ENCODE data around the gene HAUS2.

HAUS2 gene

DNA sequence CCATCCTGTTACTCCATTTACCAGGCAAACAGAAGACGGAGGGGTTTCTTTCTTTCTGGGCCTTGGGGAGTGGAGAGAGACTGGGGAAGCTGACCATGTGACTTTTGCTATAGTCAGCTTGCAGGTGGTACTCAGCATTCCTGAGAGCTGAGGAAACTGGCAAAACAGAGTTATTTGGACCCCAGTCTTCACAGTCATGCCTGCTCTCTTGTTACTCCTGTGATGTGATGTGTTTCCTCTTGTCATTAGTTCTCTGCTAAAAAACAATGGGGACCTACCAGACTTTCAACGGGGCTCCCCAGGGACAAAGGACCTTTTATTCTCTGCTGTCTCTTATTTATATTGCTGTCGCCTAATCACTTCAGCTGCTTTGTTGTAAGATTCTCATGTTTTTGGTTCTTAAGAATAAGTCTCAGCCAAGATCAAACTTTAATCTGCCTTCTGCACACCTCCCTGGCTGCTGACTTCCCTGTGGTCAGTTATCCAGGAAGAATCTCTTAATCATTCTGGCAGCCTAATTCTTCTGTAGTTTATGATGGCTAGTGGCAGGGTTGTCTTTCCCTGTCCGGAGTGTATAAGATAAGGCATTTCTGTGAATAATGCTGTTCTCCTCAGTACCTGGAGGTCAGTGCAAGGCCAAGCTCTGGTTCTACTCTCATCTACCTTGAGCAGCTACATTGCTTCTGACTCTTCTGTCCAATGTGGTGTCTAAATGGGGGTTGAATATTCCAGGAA lies 35.6 kb downstream of the HAUS2 start:
- TF ChIP-seq, protein P1, sequence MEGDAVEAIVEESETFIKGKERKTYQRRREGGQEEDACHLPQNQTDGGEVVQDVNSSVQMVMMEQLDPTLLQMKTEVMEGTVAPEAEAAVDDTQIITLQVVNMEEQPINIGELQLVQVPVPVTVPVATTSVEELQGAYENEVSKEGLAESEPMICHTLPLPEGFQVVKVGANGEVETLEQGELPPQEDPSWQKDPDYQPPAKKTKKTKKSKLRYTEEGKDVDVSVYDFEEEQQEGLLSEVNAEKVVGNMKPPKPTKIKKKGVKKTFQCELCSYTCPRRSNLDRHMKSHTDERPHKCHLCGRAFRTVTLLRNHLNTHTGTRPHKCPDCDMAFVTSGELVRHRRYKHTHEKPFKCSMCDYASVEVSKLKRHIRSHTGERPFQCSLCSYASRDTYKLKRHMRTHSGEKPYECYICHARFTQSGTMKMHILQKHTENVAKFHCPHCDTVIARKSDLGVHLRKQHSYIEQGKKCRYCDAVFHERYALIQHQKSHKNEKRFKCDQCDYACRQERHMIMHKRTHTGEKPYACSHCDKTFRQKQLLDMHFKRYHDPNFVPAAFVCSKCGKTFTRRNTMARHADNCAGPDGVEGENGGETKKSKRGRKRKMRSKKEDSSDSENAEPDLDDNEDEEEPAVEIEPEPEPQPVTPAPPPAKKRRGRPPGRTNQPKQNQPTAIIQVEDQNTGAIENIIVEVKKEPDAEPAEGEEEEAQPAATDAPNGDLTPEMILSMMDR (IDR thresholded peaks at IDR 0.05; ENCODE audit: borderline replicate concordance, insufficient read depth, low read depth, low read length), result no peak
- no peak overlapping the region for H3K4me3 ChIP-seq (ENCODE audit: low read depth, low read length)

DNA sequence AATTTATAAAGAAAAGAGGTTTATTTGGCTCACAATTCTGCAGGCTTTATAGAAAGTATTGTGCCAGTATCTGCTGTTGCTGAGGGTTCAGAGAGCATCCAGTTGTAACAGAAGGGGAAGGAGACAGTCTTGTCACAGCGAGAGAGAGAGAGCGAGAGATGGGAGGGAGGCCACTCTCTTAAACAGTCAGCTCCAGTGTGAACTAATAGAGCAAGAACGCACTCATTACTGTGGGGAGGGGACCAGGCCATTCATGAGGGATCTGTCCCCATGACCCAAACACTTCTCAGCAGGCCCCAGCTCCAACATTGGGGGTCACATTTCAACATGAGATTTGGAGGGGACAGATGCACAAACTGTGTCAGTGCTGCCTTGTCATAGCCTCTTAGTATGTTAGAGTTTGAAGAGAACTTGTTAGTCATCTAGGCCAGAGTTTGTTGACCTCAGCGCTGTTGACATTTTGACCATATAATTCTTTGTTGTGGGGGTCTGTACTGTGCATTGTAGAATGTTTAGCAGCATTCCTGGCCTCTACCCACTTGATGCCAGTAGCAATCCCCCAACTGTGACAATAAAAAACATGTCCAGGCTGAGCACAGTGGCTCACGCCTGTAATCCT lies 42.1 kb downstream of the HAUS2 start:
- TF ChIP-seq, protein P1 (IDR thresholded peaks at IDR 0.05; ENCODE audit: borderline replicate concordance, insufficient read depth, low read depth, low read length), result no peak
- no peak overlapping the region for H3K4me3 ChIP-seq (ENCODE audit: low read depth, low read length)

DNA sequence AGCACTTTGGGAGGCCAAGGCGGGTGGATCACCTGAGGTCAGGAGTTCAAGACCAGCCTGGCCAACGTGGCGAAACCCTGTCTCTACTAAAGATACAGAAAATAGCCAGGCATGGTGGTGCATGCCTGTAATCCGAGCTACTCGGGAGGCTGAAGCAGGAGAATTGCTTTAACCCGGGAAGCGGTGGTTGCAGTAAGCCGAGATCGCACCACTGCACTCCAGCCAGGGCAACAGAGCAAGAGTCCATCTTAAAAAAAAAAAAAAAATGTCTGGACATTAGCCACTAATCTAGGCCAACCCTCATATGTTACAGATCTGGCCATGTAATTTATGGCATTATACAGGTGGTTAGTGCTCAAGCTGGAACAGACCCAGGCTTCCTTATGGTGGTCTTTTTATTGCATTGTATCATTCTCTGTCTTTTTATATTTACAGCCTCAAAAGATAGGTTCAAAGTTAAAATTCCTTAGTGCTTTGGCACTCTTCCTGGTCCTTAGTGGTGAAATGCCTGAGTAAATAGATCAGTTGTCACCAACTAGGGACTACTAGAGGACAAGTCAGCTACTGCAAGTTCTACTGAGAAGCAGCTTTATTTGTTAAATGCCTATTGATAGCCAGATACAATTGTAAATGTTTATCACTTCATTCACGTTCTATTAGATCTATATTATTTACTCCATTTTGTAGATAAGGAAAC lies 42.7 kb downstream of the HAUS2 start:
- no peak overlapping the region for H3K4me3 ChIP-seq (ENCODE audit: low read depth, low read length)
- TF ChIP-seq, protein P1 (IDR thresholded peaks at IDR 0.05; ENCODE audit: borderline replicate concordance, insufficient read depth, low read depth, low read length), result peak; percentile 13; the same call in 1 of the 2 replicates

DNA sequence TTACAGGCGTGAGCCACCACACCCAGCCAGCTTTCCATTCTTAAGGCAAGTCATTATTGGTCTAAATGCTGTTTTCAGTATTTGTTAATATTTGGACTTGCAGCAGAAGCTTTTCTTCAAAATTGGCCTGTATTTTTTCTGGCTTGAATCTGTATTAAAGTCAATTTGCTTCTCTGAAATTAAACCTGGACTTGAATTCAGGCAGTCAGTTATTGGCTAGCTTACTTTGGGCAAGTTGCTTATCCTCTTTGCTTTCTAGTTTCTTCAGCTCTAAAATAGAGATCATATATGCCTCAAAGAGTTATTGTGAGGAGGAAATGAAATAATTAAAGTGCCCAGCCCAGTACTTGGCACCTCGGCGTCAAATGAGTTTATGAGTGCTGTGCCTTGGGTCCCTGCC lies 44.1 kb downstream of the HAUS2 start:
- no peak overlapping the region for H3K4me3 ChIP-seq (ENCODE audit: low read depth, low read length)
- TF ChIP-seq, protein P1 (IDR thresholded peaks at IDR 0.05; ENCODE audit: borderline replicate concordance, insufficient read depth, low read depth, low read length), result no peak

DNA sequence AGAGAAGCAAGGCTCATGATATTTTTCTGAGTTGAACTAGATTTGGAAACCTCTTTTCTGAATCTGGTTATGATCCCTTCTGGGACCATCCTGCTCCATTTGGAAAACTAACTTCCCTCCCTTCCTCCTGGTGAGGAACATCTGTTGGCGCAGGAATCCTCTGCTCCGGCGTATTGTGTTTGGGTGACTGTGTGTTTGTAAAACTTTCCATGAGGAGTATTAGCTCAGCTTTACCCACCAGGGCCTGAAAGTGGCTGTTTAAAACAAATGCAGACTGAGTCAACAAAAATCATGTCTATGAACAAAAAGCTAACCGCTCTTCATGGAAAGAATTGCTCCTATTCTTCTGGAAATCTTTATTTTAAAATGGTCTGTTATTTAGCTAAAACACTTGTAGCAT lies 44.5 kb downstream of the HAUS2 start:
- no peak overlapping the region for H3K4me3 ChIP-seq (ENCODE audit: low read depth, low read length)
- TF ChIP-seq, protein P1 (IDR thresholded peaks at IDR 0.05; ENCODE audit: borderline replicate concordance, insufficient read depth, low read depth, low read length), result no peak

DNA sequence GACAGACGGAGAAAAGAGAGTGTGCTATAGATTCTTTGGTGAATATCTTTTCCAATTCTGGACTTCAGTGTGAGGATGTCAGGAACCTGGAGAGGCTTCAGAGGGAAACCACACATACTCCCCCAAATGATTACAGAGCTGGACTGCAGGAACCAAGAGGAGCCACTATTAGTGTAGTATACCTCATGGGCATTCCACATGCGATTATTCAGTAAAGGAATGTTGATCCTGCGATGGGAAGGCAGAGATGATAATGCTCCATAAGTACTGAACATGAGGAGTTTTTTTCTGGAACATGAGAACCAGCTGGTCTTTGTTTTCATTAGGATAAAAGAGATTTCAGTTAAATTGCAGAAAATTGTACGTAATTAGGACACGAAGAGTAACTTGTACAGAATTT lies 45.5 kb downstream of the HAUS2 start:
- no peak overlapping the region for H3K4me3 ChIP-seq (ENCODE audit: low read depth, low read length)
- TF ChIP-seq, protein P1 (IDR thresholded peaks at IDR 0.05; ENCODE audit: borderline replicate concordance, insufficient read depth, low read depth, low read length), result no peak
